Hepatocyte (in vitro differentiated cells): ENCODE data around the gene DNAJB1. TPM values are rescaled to one million over a fixed set of nuclear protein-coding genes. Genes with fewer than 3 reads are reported as not detected.

Source experiments
- DNase-seq: peaks from one replicate; pipeline ENCODE4 v3.0.0-alpha.2; 2016; ENCODE audit warnings: low spot score
- H2AFZ ChIP-seq: fragments of 200-600 bp; sonication (generic); 2 replicates; pipeline ENCODE4 v1.6.0; 2016; ENCODE audit warnings: antibody characterized with exemption, mild to moderate bottlenecking
- H3K27ac ChIP-seq: fragments of 200-600 bp; sonication (generic); 2 replicates; pipeline ENCODE4 v1.5.1; 2016; ENCODE audit warnings: mild to moderate bottlenecking
- H3K27me3 ChIP-seq: fragments of 200-600 bp; sonication (generic); 2 replicates; pipeline ENCODE4 v1.6.1; 2016
- H3K36me3 ChIP-seq: fragments of 200-600 bp; sonication (generic); replicated peaks from 2 replicates; pipeline ENCODE4 v1.5.1; 2016; ENCODE audit warnings: low read depth; ENCODE audit not compliant: insufficient read depth
- H3K4me1 ChIP-seq: fragments of 200-600 bp; sonication (generic); 2 replicates; pipeline ENCODE4 v1.5.1; 2016; ENCODE audit warnings: mild to moderate bottlenecking, moderate library complexity; ENCODE audit not compliant: insufficient read depth
- H3K4me2 ChIP-seq: fragments of 200-600 bp; sonication (generic); 2 replicates; pipeline ENCODE4 v1.6.0; 2016
- H3K4me3 ChIP-seq: fragments of 200-600 bp; sonication (generic); 2 replicates; pipeline ENCODE4 v1.5.1; 2016; ENCODE audit warnings: mild to moderate bottlenecking
- H3K79me2 ChIP-seq: fragments of 200-600 bp; sonication (generic); 2 replicates; pipeline ENCODE4 v1.6.0; 2017; ENCODE audit warnings: mild to moderate bottlenecking
- H3K9me2 ChIP-seq: fragments of 200-600 bp; sonication (generic); replicated peaks from 2 replicates; pipeline ENCODE4 v1.6.0; 2017; ENCODE audit warnings: mild to moderate bottlenecking; ENCODE audit not compliant: insufficient read depth
- H3K9me3 ChIP-seq: fragments of 200-600 bp; sonication (generic); 2 replicates; pipeline ENCODE4 v1.5.1; 2016; ENCODE audit warnings: low read depth, mild to moderate bottlenecking
- H4K20me1 ChIP-seq: fragments of 200-600 bp; sonication (generic); 2 replicates; pipeline ENCODE4 v1.6.0; 2016; ENCODE audit warnings: mild to moderate bottlenecking; ENCODE audit not compliant: insufficient read depth, poor library complexity, severe bottlenecking
- CTCF ChIP-seq: fragments of 200-600 bp; sonication (generic); IDR thresholded peaks from 2 replicates; pipeline ENCODE4 v1.5.1; 2016; ENCODE audit warnings: antibody characterized with exemption, mild to moderate bottlenecking; ENCODE audit not compliant: poor library complexity
- EZH2 ChIP-seq: fragments of 200-600 bp; sonication (generic); IDR thresholded peaks from 2 replicates; pipeline ENCODE4 v1.6.1; 2016; ENCODE audit warnings: antibody characterized with exemption, mild to moderate bottlenecking, borderline replicate concordance
- EZH2phosphoT487 ChIP-seq: fragments of 200-600 bp; sonication (generic); IDR thresholded peaks from one replicate; pipeline ENCODE4 v1.6.1; 2018; ENCODE audit warnings: antibody characterized with exemption, mild to moderate bottlenecking, low read depth, moderate library complexity; ENCODE audit not compliant: unreplicated experiment, severe bottlenecking
- WGBS: methylation state at CpG from one replicate; pipeline ENCODE4 v1.1.6; 2016; ENCODE audit warnings: low lambda C conversion rate; ENCODE audit errors: missing lambda C conversion rate; 5-methylcytosine and 5-hydroxymethylcytosine counted together
- polyA plus RNA-seq: library from polyadenylated mRNA; unstranded; fragments of >200 nt; fragmentation: Nextera tagmentation; extraction: Ambion mirVana; gene quantifications from 2 replicates; pipeline ENCODE4 v1.2.1, GENCODE V29; 2016
- total RNA-seq: library from RNA; depleted of rRNA; stranded (reverse); fragments of >200 nt; gene quantifications from 2 replicates; pipeline ENCODE4 v1.2.3, GENCODE V29; 2014

DNAJB1 gene
- total and polyA plus RNA-seq, 2 experiments from 2014 or later = 104 to 185 TPM

GRCh38 chr19:14517446-14517839 is 754 bp downstream of the DNAJB1 start:
- H3K4me2 ChIP-seq = peak overlapping the region; percentile 96
- peaks cover 27% of the 10 kb centered on the region for H3K4me1 ChIP-seq
- H3K4me3 ChIP-seq = peak overlapping the region; percentile 93
- H3K9me2 ChIP-seq = no peaks in the 10 kb centered on the region
- H3K79me2 ChIP-seq = peaks cover 39% of the 10 kb centered on the region
- H4K20me1 ChIP-seq = peaks cover 38% of the 10 kb centered on the region
- no peak for DNase-seq
- H2AFZ ChIP-seq = no peak overlapping the region
- H3K27ac ChIP-seq = peak overlapping the region; percentile 99
- H3K36me3 ChIP-seq = peaks cover 6% of the 10 kb centered on the region
- TF ChIP-seq EZH2phosphoT487 = no peak
- TF ChIP-seq EZH2 = no peak
- no peak for TF ChIP-seq CTCF
- H3K9me3 ChIP-seq = no peaks in the 10 kb centered on the region
- H3K27me3 ChIP-seq = no peaks in the 10 kb centered on the region
- WGBS = 0% methylated on average over 16 of the region's 32 CpGs

- H4K20me1 ChIP-seq = peaks cover 38% of the 10 kb centered on the region
- no peaks in the 10 kb centered on the region for H3K27me3 ChIP-seq
- H3K36me3 ChIP-seq = peaks cover 6% of the 10 kb centered on the region
- peaks cover 27% of the 10 kb centered on the region for H3K4me1 ChIP-seq
- peak overlapping the region; percentile 99 for H3K27ac ChIP-seq
- H2AFZ ChIP-seq = no peak overlapping the region
- H3K79me2 ChIP-seq = peaks cover 39% of the 10 kb centered on the region
- H3K4me2 ChIP-seq = peak overlapping the region; percentile 96
- no peak for DNase-seq
- TF ChIP-seq CTCF = no peak
- 34% methylated on average over 22 of the region's 22 CpGs for whole genome bisulfite sequencing
- no peaks in the 10 kb centered on the region for H3K9me3 ChIP-seq
- peak overlapping the region; percentile 93 for H3K4me3 ChIP-seq
- no peaks in the 10 kb centered on the region for H3K9me2 ChIP-seq
Observed at GRCh38 chr19:14516746-14517438, 1.3 kb downstream of the DNAJB1 start.

GRCh38 chr19:14516048-14516534 is 2.1 kb downstream of the DNAJB1 start:
- TF ChIP-seq EZH2phosphoT487 (no peak), EZH2 (no peak)
- Histone ChIP-seq H3K9me2 (no peaks in the 10 kb centered on the region), H3K27ac (peak overlapping the region; percentile 99), H3K27me3 (no peaks in the 10 kb centered on the region), H3K4me1 (peaks cover 27% of the 10 kb centered on the region), H3K9me3 (no peaks in the 10 kb centered on the region), H2AFZ (no peak overlapping the region), H3K36me3 (peaks cover 6% of the 10 kb centered on the region), H3K4me3 (peak overlapping the region; percentile 93), H3K4me2 (peak overlapping the region; percentile 96), H3K79me2 (peaks cover 39% of the 10 kb centered on the region), H4K20me1 (peaks cover 38% of the 10 kb centered on the region)
- no peak for DNase-seq
- WGBS = 75% methylated on average over 15 of the region's 15 CpGs

- peak overlapping the region; percentile 96 for H3K4me2 ChIP-seq
- no peak for DNase-seq
- WGBS = 92% methylated on average over 8 of the region's 8 CpGs
- peaks cover 27% of the 10 kb centered on the region for H3K4me1 ChIP-seq
- H4K20me1 ChIP-seq = peaks cover 38% of the 10 kb centered on the region
- no peak overlapping the region for H3K27ac ChIP-seq
- peak overlapping the region; percentile 93 for H3K4me3 ChIP-seq
- no peaks in the 10 kb centered on the region for H3K9me3 ChIP-seq
- no peak overlapping the region for H2AFZ ChIP-seq
- peaks cover 6% of the 10 kb centered on the region for H3K36me3 ChIP-seq
- H3K27me3 ChIP-seq = no peaks in the 10 kb centered on the region
- H3K9me2 ChIP-seq = no peaks in the 10 kb centered on the region
- TF ChIP-seq EZH2 (no peak), EZH2phosphoT487 (no peak), CTCF (no peak)
- H3K79me2 ChIP-seq = peaks cover 39% of the 10 kb centered on the region
Observed at GRCh38 chr19:14515501-14516047, 2.6 kb downstream of the DNAJB1 start.
